ENCODE data around the gene LARP4. TPM values are rescaled to one million over a fixed set of nuclear protein-coding genes. Genes with fewer than 3 reads are reported as not detected.

Gene LARP4
- total and polyA plus RNA-seq, 2 donors (not counting 3 experiments of a cell fraction or from before 2014, with no cell fraction given), result 8.9 to 69.6 TPM

- BruUV-seq (replicated peaks), result no TSS peak
- Histone ChIP-seq H3K36me3 (ENCODE audit: control insufficient read depth in 2 of 2, extremely low read depth in 1 of 2, insufficient read depth in 2 of 2, low read length in 2 of 2) (no peaks in the 10 kb centered on the region), H3K4me3 (replicated peaks in 1 of 3; ENCODE audit: insufficient read depth in 1 of 3, low read depth in 1 of 3, low read length in 3 of 3) (peak overlapping the region in 1 of 3 experiments; percentile 94), H3K9me1 (replicated peaks; ENCODE audit: control insufficient read depth, extremely low read depth, insufficient read depth, low read length) (no peaks in the 10 kb centered on the region), H4K20me1 (replicated peaks; ENCODE audit: control insufficient read depth, extremely low read depth, insufficient read depth, low read length) (peaks cover 7% of the 10 kb centered on the region), H2AFZ (ENCODE audit: low read depth, low read length) (no peak overlapping the region), H3K27me3 (ENCODE audit: control insufficient read depth in 2 of 2, insufficient read depth in 2 of 2, low read length in 2 of 2) (no peaks in the 10 kb centered on the region), H3K27ac (ENCODE audit: insufficient read depth, low read depth, low read length) (no peak overlapping the region), H3K79me2 (ENCODE audit: control insufficient read depth, insufficient read depth, low read length) (peaks cover 58% of the 10 kb centered on the region), H3K9me3 (replicated peaks; ENCODE audit: control insufficient read depth, insufficient read depth, low read length) (no peaks in the 10 kb centered on the region), H3K9ac (replicated peaks; ENCODE audit: extremely low read depth, insufficient read depth, low read length) (no peak overlapping the region), H3K4me1 (ENCODE audit: control insufficient read depth, extremely low read depth, insufficient read depth, low read length) (peaks cover 11% of the 10 kb centered on the region), H3K4me2 (ENCODE audit: insufficient read depth, low read length) (peak overlapping the region; percentile 96)
- no peak for TF ChIP-seq EZH2 (IDR thresholded peaks at IDR 0.05; ENCODE audit: borderline replicate concordance, low read depth, low read length, severe bottlenecking)
- TF ChIP-seq GATA2 (IDR thresholded peaks at IDR 0.05; ENCODE audit: insufficient read depth, insufficient read length, low read depth, low read length), result no peak
- TF ChIP-seq CTCF (IDR thresholded peaks at IDR 0.05; ENCODE audit: extremely low read depth in 1 of 2, insufficient read depth in 1 of 2, low read depth in 1 of 2, low read length in 2 of 2), result no peak
- TF ChIP-seq POLR2AphosphoS5 (IDR thresholded peaks at IDR 0.05; ENCODE audit: insufficient read depth, low read depth, low read length), result no peak
- no peak for TF ChIP-seq POLR2A (IDR thresholded peaks at IDR 0.05; ENCODE audit: low read depth, low read length)
- no peak for TF ChIP-seq FOS (IDR thresholded peaks at IDR 0.05; ENCODE audit: borderline replicate concordance, insufficient read depth, low read length)
- no peak for TF ChIP-seq JUN (IDR thresholded peaks at IDR 0.05; ENCODE audit: borderline replicate concordance, insufficient read depth, insufficient read length, low read depth)
- no peak for TF ChIP-seq MYC (IDR thresholded peaks at IDR 0.05; ENCODE audit: low read depth, low read length)
- TF ChIP-seq MAX (IDR thresholded peaks at IDR 0.05; ENCODE audit: insufficient read depth, insufficient read length), result no peak
- intact Hi-C loops (cut with micrococcal nuclease), result loop anchor here (1.0 to 5.0 kb wide), 2 partner anchors 10 to 90 kb away; no protein-coding TSS in a partner anchor
- dilution Hi-C loops (cut with MboI; ENCODE audit: extremely low pct_ligation_motif_present, low sequenced_read_pairs), result no loop called here
- FAIRE-seq (no peak), DNase-seq (ENCODE audit: low read depth, low spot score) (peak; percentile 21)
- POLR2A ChIA-PET, result interaction anchor here (0.6 kb wide), 1 partner anchor 30 kb away, joined by 6 read pairs; no protein-coding TSS in a partner anchor
- CTCF ChIA-PET, result interaction anchor here (0.6 to 8.9 kb wide), 4 partner anchors 11 to 135 kb away, joined by 3 to 261 read pairs (median 5); no protein-coding TSS in a partner anchor
Measured at GRCh38 chr12:50506753-50507473, 106.2 kb downstream of the LARP4 start.
